Gastroesophageal sphincter (tissue), 4 donors: ENCODE measurements around the gene MKS1. TPM values are rescaled to one million over a fixed set of nuclear protein-coding genes. Genes with fewer than 3 reads are reported as not detected.

Source experiments
- ATAC-seq: fragments of 150-250 bp; one replicate; pipeline ENCODE4 v1.9.1; 2016; ENCODE audit warnings: mild to moderate bottlenecking, moderate library complexity
- H3K27ac ChIP-seq, 4 donors: fragments of 200-600 bp; sonication (generic) in 3 of 4; 1 replicate in 3 of 4; 2 replicates in 1 of 4; pipeline ENCODE4 v1.5.1; 2016 to 2019
- H3K27me3 ChIP-seq: fragments of 200-600 bp; sonication (generic); one replicate; pipeline ENCODE4 v1.5.1; 2019
- H3K36me3 ChIP-seq, 2 donors: fragments of 200-600 bp; sonication (generic); one replicate each; pipeline ENCODE4 v1.5.1; 2019; ENCODE audit warnings: control low read depth in 1 of 2
- H3K4me1 ChIP-seq, 3 donors: fragments of 200-600 bp; sonication (generic); 1 replicate in 2 of 3; 2 replicates in 1 of 3; pipeline ENCODE4 v1.5.1; 2016 to 2019; ENCODE audit warnings: control low read depth in 2 of 3
- H3K4me3 ChIP-seq, 2 donors: fragments of 200-600 bp; sonication (generic); one replicate each; pipeline ENCODE4 v1.5.1; 2019; ENCODE audit warnings: mild to moderate bottlenecking in 1 of 2, moderate library complexity in 1 of 2
- H3K9me3 ChIP-seq, 3 donors: fragments of 200-600 bp; sonication (generic); one replicate each; pipeline ENCODE4 v1.5.1; 2017 to 2019; ENCODE audit warnings: control low read depth in 2 of 3
- EP300 ChIP-seq: sonication (generic); formaldehyde crosslinking; IDR thresholded peaks from one replicate; pipeline ENCODE4 v1.6.1; 2017; ENCODE audit warnings: antibody characterized with exemption, mild to moderate bottlenecking
- POLR2A ChIP-seq, 2 donors: fragments of 450-650 bp; IDR thresholded peaks; one replicate each; pipeline ENCODE4 v1.6.1; 2017; ENCODE audit warnings: antibody characterized with exemption in 2 of 2, mild to moderate bottlenecking in 2 of 2, moderate library complexity in 1 of 2
- POLR2AphosphoS5 ChIP-seq: sonication (generic); formaldehyde crosslinking; IDR thresholded peaks from one replicate; pipeline ENCODE4 v1.6.1; 2017; ENCODE audit warnings: antibody characterized with exemption
- WGBS, 2 donors: methylation state at CpG; one replicate each; pipeline ENCODE4 v1.1.5; 2018; ENCODE audit warnings: low coverage in 1 of 2; 5-methylcytosine and 5-hydroxymethylcytosine counted together
- total RNA-seq, 4 donors: library from RNA; depleted of rRNA; stranded (reverse); fragments of >200 nt; gene quantifications; one replicate each; pipeline ENCODE4 v1.1.0, GENCODE V29; 2016
- TF ChIP-seq, protein P1 (sequence below), 4 experiments: fragments of 200-600 bp in 2 of 4; fragments of 450-650 bp in 2 of 4; sonication (generic) in 1 of 4; IDR thresholded peaks; one replicate each; pipeline ENCODE4 v1.5.1; 2017 to 2019; ENCODE audit warnings: antibody characterized with exemption in 4 of 4, mild to moderate bottlenecking in 2 of 4, moderate library complexity in 2 of 4

Gene MKS1
- total RNA-seq, 4 donors from 2014 or later = 6.7 to 9.3 (median 7.9) TPM

DNA sequence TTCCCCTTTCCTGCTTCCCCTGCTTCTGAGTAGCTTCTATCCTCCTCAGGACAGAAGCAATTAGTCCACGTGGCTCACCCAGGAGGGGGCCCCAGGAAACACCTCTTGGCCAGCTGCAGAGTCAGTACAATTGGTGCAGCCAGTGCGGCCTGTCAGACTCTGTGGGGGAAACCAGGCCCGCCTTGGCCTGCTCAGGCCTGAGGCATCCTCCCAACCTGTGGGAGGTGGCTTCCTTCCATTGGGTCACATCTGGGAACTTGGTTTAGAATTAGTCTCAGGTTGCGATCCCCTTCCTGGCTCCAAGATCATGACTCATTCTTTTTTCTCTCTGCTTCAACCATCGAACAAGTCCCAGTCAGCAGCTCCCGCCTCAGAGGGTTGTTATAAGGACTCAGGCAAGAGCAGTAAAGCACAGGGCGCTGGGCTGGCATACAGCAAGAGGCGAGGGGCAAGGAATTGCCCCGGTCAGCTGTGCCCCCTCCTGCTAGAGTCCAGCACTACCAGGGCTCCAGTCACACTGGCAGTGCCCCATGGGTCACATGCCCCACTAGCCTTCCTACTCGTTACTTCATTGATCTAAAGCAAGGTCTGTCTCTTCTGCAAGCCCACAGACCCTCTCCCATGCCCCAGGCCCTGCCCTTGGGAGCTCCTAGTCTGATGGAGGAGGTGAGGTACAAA lies 34.6 kb downstream of the MKS1 start:
- TF ChIP-seq EP300 (no peak), POLR2A (IDR thresholded peaks at IDR 0.05) (no peak), POLR2AphosphoS5 (no peak)
- TF ChIP-seq, protein P1, sequence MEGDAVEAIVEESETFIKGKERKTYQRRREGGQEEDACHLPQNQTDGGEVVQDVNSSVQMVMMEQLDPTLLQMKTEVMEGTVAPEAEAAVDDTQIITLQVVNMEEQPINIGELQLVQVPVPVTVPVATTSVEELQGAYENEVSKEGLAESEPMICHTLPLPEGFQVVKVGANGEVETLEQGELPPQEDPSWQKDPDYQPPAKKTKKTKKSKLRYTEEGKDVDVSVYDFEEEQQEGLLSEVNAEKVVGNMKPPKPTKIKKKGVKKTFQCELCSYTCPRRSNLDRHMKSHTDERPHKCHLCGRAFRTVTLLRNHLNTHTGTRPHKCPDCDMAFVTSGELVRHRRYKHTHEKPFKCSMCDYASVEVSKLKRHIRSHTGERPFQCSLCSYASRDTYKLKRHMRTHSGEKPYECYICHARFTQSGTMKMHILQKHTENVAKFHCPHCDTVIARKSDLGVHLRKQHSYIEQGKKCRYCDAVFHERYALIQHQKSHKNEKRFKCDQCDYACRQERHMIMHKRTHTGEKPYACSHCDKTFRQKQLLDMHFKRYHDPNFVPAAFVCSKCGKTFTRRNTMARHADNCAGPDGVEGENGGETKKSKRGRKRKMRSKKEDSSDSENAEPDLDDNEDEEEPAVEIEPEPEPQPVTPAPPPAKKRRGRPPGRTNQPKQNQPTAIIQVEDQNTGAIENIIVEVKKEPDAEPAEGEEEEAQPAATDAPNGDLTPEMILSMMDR (IDR thresholded peaks at IDR 0.05) = no peak
- H3K36me3 ChIP-seq = no peaks in the 10 kb centered on the region
- 43% methylated on average over 5 of the region's 10 CpGs; no CpG with 5 or more reads in 1 of the 2 donors for WGBS, 2 donors
- no peaks in the 10 kb centered on the region for H3K4me1 ChIP-seq
- H3K27me3 ChIP-seq = peaks cover 24% of the 10 kb centered on the region
- ATAC-seq = no peak
- H3K4me3 ChIP-seq = no peak overlapping the region
- H3K9me3 ChIP-seq = no peaks in the 10 kb centered on the region
- no peak overlapping the region for H3K27ac ChIP-seq

DNA sequence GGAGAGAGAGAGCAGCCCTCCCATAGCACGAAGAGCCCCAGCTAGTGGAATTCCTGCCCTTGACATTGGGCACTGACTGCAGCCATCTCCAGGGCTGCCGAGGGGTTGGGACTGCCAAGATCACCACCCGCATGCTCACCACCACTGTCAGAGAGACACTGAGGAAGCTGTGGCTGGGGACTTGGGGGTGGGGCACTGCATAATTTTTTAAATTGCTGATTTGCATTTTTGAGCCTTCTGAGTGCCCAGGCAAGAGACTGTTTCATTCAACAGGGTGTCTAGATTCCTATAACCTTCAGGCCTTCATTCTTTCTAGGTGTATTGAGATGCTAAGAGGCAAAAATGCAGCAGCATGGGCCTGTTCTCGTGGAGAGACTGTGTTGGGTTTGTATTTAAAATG lies 35.5 kb downstream of the MKS1 start:
- Histone ChIP-seq H3K9me3 (no peaks in the 10 kb centered on the region), H3K27ac (no peak overlapping the region), H3K4me1 (no peaks in the 10 kb centered on the region), H3K4me3 (no peak overlapping the region), H3K36me3 (no peaks in the 10 kb centered on the region), H3K27me3 (peaks cover 19% of the 10 kb centered on the region)
- 60% methylated on average over 1 of the region's 4 CpGs; no CpG with 5 or more reads in 1 of the 2 donors for WGBS, 2 donors
- TF ChIP-seq POLR2AphosphoS5 (no peak), POLR2A (IDR thresholded peaks at IDR 0.05) (no peak), EP300 (no peak)
- TF ChIP-seq, protein P1 (IDR thresholded peaks at IDR 0.05) = no peak
- ATAC-seq = no peak

DNA sequence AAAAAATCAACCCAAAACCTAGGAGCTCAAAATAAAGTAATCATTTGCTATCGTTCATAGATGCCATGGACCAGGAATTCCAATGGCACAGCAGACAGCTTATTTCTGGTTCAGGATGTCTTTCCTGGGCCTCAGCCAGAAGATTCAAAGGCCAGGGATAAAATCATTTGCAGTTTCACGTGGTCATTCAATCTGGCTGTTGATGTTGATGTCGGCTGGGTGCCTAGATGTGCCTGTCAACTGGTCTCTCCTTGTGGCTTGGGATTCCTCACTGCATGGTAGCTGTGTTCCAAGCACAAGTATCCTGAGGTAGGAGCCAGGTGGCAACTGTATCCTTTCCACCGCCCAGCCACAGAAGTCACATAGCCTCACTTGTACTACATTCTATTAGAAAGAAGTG lies 37.3 kb downstream of the MKS1 start:
- H3K9me3 ChIP-seq = no peaks in the 10 kb centered on the region
- no peak for TF ChIP-seq POLR2AphosphoS5
- TF ChIP-seq, protein P1 (IDR thresholded peaks at IDR 0.05) = no peak
- TF ChIP-seq POLR2A (IDR thresholded peaks at IDR 0.05) = no peak
- no peak for TF ChIP-seq EP300
- ATAC-seq = no peak
- H3K27ac ChIP-seq = no peak overlapping the region
- peaks cover 24% of the 10 kb centered on the region for H3K27me3 ChIP-seq
- H3K36me3 ChIP-seq = no peaks in the 10 kb centered on the region
- WGBS, 2 donors = 36 to 68% methylated on average over 2 to 4 of the region's 4 CpGs
- H3K4me3 ChIP-seq = no peak overlapping the region
- H3K4me1 ChIP-seq = no peaks in the 10 kb centered on the region

DNA sequence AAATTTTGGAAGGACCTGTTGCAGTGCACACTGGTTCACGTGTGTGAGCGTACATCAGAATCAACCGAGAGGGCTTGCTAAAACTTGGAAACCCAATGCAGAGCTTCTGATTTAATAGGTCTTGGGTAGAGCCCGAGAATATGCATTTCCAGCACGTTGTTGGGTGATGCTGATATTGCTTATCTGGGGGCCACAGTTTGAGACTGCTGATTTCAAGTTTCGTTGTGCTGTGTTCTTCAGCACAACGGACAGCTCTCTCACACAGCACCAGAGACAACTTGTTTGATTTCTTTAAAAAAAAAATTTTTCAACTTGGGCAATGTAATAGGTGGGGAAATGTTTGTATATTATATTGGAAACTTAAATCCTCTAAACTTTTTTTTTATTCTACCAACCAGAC lies 42.9 kb downstream of the MKS1 start:
- Histone ChIP-seq H3K4me3 (no peak overlapping the region), H3K36me3 (no peaks in the 10 kb centered on the region), H3K9me3 (no peaks in the 10 kb centered on the region), H3K4me1 (no peaks in the 10 kb centered on the region), H3K27ac (no peak overlapping the region), H3K27me3 (peaks cover 25% of the 10 kb centered on the region)
- no peak for ATAC-seq
- 31 to 36% methylated on average over 7 of the region's 7 CpGs for WGBS, 2 donors
- TF ChIP-seq EP300 (no peak), POLR2A (IDR thresholded peaks at IDR 0.05) (no peak), POLR2AphosphoS5 (no peak)
- TF ChIP-seq, protein P1 (IDR thresholded peaks at IDR 0.05) = no peak

DNA sequence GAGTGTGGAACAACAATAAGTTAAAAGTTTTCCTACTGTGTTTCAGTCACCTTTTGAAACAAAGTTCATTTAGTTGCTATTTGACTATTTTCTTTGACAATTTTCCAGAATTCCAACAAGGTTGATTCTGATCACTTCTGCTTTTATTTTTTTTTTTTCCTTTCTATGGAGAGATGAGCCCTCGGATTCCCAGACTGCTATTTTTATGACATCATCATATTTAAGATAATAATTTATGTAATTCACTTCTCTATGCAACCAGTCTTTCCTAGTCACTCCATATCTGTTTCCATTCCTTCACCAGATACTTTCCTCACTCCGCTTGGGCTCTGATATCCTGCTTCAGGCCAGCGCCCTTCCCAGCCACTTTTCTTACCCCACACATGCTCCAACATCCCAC lies 44.2 kb downstream of the MKS1 start:
- ATAC-seq = no peak
- Histone ChIP-seq H3K4me3 (no peak overlapping the region), H3K4me1 (no peaks in the 10 kb centered on the region), H3K36me3 (no peaks in the 10 kb centered on the region), H3K27me3 (peaks cover 32% of the 10 kb centered on the region), H3K9me3 (no peaks in the 10 kb centered on the region), H3K27ac (no peak overlapping the region)
- WGBS, 2 donors = 46 to 56% methylated on average over 3 of the region's 3 CpGs
- TF ChIP-seq, protein P1 (IDR thresholded peaks at IDR 0.05) = no peak
- TF ChIP-seq EP300 (no peak), POLR2AphosphoS5 (no peak), POLR2A (IDR thresholded peaks at IDR 0.05) (no peak)
